Naive thymus-derived CD8-positive, alpha-beta T cell (primary cell): ENCODE data around the gene ZIM2. TPM values are rescaled to one million over a fixed set of nuclear protein-coding genes. Genes with fewer than 3 reads are reported as not detected.

Experiments
- ATAC-seq, 2 donors: fragments of 150-1000 bp; cut with Tn5 transposase in 1 of 2; sonication (Bioruptor Pico), chemical (Tn5 transposase) in 1 of 2; 1 replicate in 1 of 2; 2 replicates in 1 of 2; pipeline ENCODE4 v1.10.0; 2021; ENCODE audit warnings: mild to moderate bottlenecking in 2 of 2, moderate library complexity in 2 of 2
- POLR2A ChIA-PET: fragments of 350-600 bp; sonication (Branson Sonifier 250); formaldehyde crosslinking; loops from one replicate; lab custom pipeline; 2021; ENCODE audit warnings: antibody characterized with exemption; lab: Charles Lee
- DNase-seq, 10 donors: peaks; one replicate each; pipeline versions ENCODE4 v3.0.0 to v3.0.0-alpha.2; 2020 to 2022
- H3K27ac Mint-ChIP-seq, 10 donors: one replicate each; pipeline ENCODE4 v1.8.0; 2020 to 2022; ENCODE audit warnings: mild to moderate bottlenecking in 10 of 10, mixed read lengths in 10 of 10, moderate library complexity in 4 of 10, inconsistent platforms in 1 of 10
- H3K27me3 Mint-ChIP-seq, 5 donors: one replicate each; pipeline ENCODE4 v1.8.0; 2021 to 2022; ENCODE audit warnings: mixed read lengths in 5 of 5
- H3K36me3 Mint-ChIP-seq, 3 donors: one replicate each; pipeline ENCODE4 v1.8.0; 2020 to 2022; ENCODE audit warnings: mixed read lengths in 3 of 3, mild to moderate bottlenecking in 2 of 3, inconsistent platforms in 1 of 3
- H3K4me1 Mint-ChIP-seq, 4 donors: one replicate each; pipeline ENCODE4 v1.8.0; 2021 to 2022; ENCODE audit warnings: mixed read lengths in 4 of 4
- H3K4me3 Mint-ChIP-seq, 10 donors: one replicate each; pipeline ENCODE4 v1.8.0; 2020 to 2022; ENCODE audit warnings: mild to moderate bottlenecking in 10 of 10, mixed read lengths in 10 of 10, moderate library complexity in 6 of 10, inconsistent platforms in 1 of 10
- H3K9me3 Mint-ChIP-seq, 9 donors: one replicate each; pipeline ENCODE4 v1.8.0; 2020 to 2022; ENCODE audit warnings: mixed read lengths in 9 of 9, mild to moderate bottlenecking in 3 of 9, inconsistent platforms in 1 of 9, moderate library complexity in 1 of 9
- polyA plus RNA-seq, 3 donors: library from polyadenylated mRNA; unstranded; fragments of 300-500 nt; fragmentation: Illumina TruSeq; gene quantifications; one replicate each; pipeline ENCODE4 v1.2.3, GENCODE V29; 2021
- total RNA-seq, 8 experiments: library from RNA in 2 of 8; stranded (reverse) in 2 of 8; gene quantifications; one replicate each; pipeline ENCODE4 v1.2.3 and lab custom pipeline; 2021 to 2026

The ZIM2 gene
- total and polyA plus RNA-seq, 5 experiments from 2014 or later = not detected

- Mint-ChIP-seq H3K27ac (peak overlapping the region in 2 of 10 donors; percentile 49 to 72), H3K9me3 (peaks cover 8 to 69% (median 58%) of the 10 kb centered on the region in 9 donors)
Measured at GRCh38 chr19:56838024-56838908, 2.3 kb downstream of the ZIM2 start.

GRCh38 chr19:56837492-56838023, 3.0 kb downstream of the ZIM2 start:
- Mint-ChIP-seq H3K27ac (peak overlapping the region in 2 of 10 donors; percentile 49 to 72), H3K27me3 (peaks cover 10 to 35% (median 27%) of the 10 kb centered on the region in 5 donors), H3K4me1 (peaks cover 0 to 5% (median 2%) of the 10 kb centered on the region in 4 donors), H3K36me3 (peaks cover 11 to 52% (median 29%) of the 10 kb centered on the region in 3 donors), H3K4me3 (peak overlapping the region in 7 of 10 donors; percentile 15 to 70 (median 39)), H3K9me3 (peaks cover 10 to 72% (median 60%) of the 10 kb centered on the region in 9 donors)
- POLR2A ChIA-PET = interaction anchor here (1.2 kb wide), 1 partner anchor 48 kb away, joined by 3 read pairs; no protein-coding TSS in a partner anchor
- DNase-seq (no peak), ATAC-seq (no peak)

More at GRCh38 chr19:56838024-56838908, 2.3 kb downstream of the ZIM2 start:
- peaks cover 11 to 45% (median 29%) of the 10 kb centered on the region in 3 donors for H3K36me3 Mint-ChIP-seq
- ATAC-seq (peak; percentile 18 to 37), DNase-seq (peak in 1 of 10 donors; percentile 3)
- peak overlapping the region in 7 of 10 donors; percentile 4 to 41 (median 38) for H3K4me3 Mint-ChIP-seq
- H3K4me1 Mint-ChIP-seq = peaks cover 0 to 5% (median 2%) of the 10 kb centered on the region in 4 donors
- POLR2A ChIA-PET = interaction anchor here (1.2 kb wide), 1 partner anchor 48 kb away, joined by 3 read pairs; no protein-coding TSS in a partner anchor
- peaks cover 10 to 35% (median 27%) of the 10 kb centered on the region in 5 donors for H3K27me3 Mint-ChIP-seq

GRCh38 chr19:56837004-56837403, 3.5 kb downstream of the ZIM2 start:
- ATAC-seq = no peak
- peaks cover 15 to 77% (median 62%) of the 10 kb centered on the region in 9 donors for H3K9me3 Mint-ChIP-seq
- POLR2A ChIA-PET = no interaction called here
- H3K4me3 Mint-ChIP-seq = peak overlapping the region in 1 of 10 donors; percentile 3
- peaks cover 11 to 56% (median 29%) of the 10 kb centered on the region in 3 donors for H3K36me3 Mint-ChIP-seq
- no peak overlapping the region for H3K27ac Mint-ChIP-seq
- DNase-seq = no peak
- peaks cover 10 to 38% (median 27%) of the 10 kb centered on the region in 5 donors for H3K27me3 Mint-ChIP-seq
- peaks cover 0 to 5% (median 2%) of the 10 kb centered on the region in 4 donors for H3K4me1 Mint-ChIP-seq

DNA sequence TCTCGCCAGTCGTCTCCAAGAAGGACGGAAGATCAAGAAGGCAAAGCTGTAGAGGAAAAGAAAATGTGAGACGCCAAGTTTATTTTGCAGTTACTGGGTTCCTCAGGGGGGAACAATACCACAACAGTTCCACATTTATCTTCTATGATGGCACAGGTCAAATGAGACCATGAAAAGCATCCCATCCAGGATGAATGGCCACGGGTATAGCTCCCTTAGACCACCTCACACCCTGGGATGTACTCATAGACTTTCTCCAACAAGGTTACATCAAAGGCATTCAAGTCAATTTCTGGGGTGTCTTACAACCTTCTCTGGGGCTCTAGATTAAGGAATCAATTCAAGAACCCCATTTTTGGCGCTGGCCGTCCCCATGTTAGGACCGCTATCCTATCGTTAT, 4.5 kb downstream of the ZIM2 start:
- Mint-ChIP-seq H3K4me1 (peaks cover 0 to 5% (median 2%) of the 10 kb centered on the region in 4 donors), H3K27me3 (peaks cover 8 to 33% (median 27%) of the 10 kb centered on the region in 5 donors), H3K36me3 (peaks cover 11 to 52% (median 26%) of the 10 kb centered on the region in 3 donors), H3K27ac (peak overlapping the region in 1 of 10 donors; percentile 25), H3K9me3 (peaks cover 17 to 72% (median 57%) of the 10 kb centered on the region in 9 donors), H3K4me3 (no peak overlapping the region)
- POLR2A ChIA-PET = no interaction called here
- no peak for ATAC-seq
- no peak for DNase-seq

DNA sequence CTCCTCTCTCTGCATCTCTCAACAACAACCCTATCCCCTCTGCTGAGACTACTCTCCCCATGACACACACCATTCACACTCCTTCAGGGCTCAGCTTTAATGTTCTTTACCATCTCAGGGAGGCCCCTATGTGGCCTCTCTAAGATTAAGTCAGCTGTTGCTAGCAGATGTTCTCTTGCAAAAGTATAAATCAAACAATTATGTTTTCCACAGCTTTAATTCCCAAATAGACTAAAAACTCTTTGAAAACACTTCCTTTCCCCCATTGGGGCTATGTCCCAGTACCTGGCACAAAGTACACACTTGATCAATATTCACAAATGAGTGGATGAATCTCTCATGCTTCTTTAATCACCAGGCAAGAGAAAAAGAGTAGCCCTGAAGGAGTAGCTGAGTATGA, 5.1 kb downstream of the ZIM2 start:
- POLR2A ChIA-PET = no interaction called here
- Mint-ChIP-seq H3K4me1 (peaks cover 0 to 5% (median 1%) of the 10 kb centered on the region in 4 donors), H3K27me3 (peaks cover 5 to 30% (median 27%) of the 10 kb centered on the region in 5 donors), H3K36me3 (peaks cover 11 to 47% (median 24%) of the 10 kb centered on the region in 3 donors), H3K4me3 (no peak overlapping the region), H3K9me3 (peaks cover 16 to 72% (median 54%) of the 10 kb centered on the region in 9 donors), H3K27ac (no peak overlapping the region)
- DNase-seq = no peak
- ATAC-seq = no peak

DNA sequence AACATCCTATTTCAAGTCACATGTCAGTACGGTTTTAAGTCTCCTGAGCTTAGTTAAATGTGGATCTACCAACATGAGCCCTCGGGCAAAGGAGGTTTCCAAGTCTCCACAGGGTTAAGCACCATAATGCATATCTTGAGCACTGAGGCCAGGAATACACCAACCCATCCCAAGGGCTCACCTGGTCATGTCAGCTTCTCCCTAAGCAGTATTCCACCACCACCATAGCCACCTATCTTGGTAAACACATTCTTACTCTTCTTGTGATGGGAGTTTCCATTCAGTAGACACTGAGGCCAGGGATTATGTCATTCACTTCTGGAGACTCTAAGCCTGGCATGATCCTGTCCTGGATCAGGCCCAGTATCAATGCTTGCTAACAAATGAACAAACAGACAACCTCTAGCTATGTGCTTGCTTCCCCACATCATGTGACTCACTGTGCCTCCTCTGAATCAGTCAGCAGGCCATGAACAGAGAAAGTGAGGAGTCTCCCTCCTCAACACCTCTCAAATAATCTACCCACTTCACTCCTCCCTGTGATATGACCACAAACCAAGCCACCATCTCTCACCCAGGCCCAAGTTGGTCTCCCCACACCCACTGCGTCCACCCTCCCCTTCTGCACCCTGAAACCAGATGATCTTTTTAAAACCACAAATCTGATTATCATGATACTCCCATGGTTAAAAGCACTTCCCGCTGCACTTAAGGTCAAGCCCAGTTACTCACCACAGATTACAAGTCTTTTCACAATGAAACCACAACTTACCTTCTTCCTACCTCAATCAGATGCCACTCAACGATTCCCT, 5.8 kb downstream of the ZIM2 start:
- DNase-seq = no peak
- peaks cover 5 to 30% (median 27%) of the 10 kb centered on the region in 5 donors for H3K27me3 Mint-ChIP-seq
- no peak for ATAC-seq
- peaks cover 16 to 78% (median 54%) of the 10 kb centered on the region in 9 donors for H3K9me3 Mint-ChIP-seq
- no peak overlapping the region for H3K4me3 Mint-ChIP-seq
- no peak overlapping the region for H3K27ac Mint-ChIP-seq
- H3K36me3 Mint-ChIP-seq = peaks cover 11 to 47% (median 24%) of the 10 kb centered on the region in 3 donors
- POLR2A ChIA-PET = no interaction called here
- H3K4me1 Mint-ChIP-seq = peaks cover 0 to 5% (median 1%) of the 10 kb centered on the region in 4 donors

GRCh38 chr19:56832352-56832928, 8.1 kb downstream of the ZIM2 start:
- H3K9me3 Mint-ChIP-seq = peaks cover 17 to 74% (median 48%) of the 10 kb centered on the region in 9 donors
- no peaks in the 10 kb centered on the region for H3K4me1 Mint-ChIP-seq
- no peak for DNase-seq
- peaks cover 4 to 54% (median 11%) of the 10 kb centered on the region in 3 donors for H3K36me3 Mint-ChIP-seq
- no peak for ATAC-seq
- peak overlapping the region in 1 of 10 donors; percentile 3 for H3K27ac Mint-ChIP-seq
- H3K4me3 Mint-ChIP-seq = no peak overlapping the region
- POLR2A ChIA-PET = no interaction called here
- peaks cover 2 to 22% (median 18%) of the 10 kb centered on the region in 5 donors for H3K27me3 Mint-ChIP-seq

DNA sequence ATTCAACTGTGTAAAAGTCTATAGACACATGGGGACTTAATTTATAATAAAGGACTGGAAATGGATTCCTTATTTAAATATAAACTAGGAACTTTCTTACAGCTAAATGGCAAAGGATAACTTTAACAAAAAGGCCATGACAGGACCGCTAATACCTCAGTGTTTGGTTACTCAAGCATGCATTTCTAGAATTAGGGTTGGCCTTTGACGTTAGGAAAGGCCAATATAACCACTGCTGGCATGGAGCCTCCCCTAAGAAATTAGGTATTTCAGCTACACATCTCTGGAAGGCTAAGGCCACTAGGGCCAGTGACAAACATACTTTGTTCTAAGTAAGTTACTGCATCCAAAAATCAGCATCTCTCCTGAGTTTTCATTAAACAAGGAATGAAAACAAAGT, 9.3 kb downstream of the ZIM2 start:
- H3K27me3 Mint-ChIP-seq = peaks cover 0 to 18% (median 11%) of the 10 kb centered on the region in 5 donors
- no peak for ATAC-seq
- POLR2A ChIA-PET = no interaction called here
- H3K4me3 Mint-ChIP-seq = no peak overlapping the region
- H3K4me1 Mint-ChIP-seq = no peaks in the 10 kb centered on the region
- H3K27ac Mint-ChIP-seq = no peak overlapping the region
- H3K36me3 Mint-ChIP-seq = peaks cover 0 to 48% (median 5%) of the 10 kb centered on the region in 3 donors
- DNase-seq = no peak
- peaks cover 17 to 72% (median 42%) of the 10 kb centered on the region in 9 donors for H3K9me3 Mint-ChIP-seq

DNA sequence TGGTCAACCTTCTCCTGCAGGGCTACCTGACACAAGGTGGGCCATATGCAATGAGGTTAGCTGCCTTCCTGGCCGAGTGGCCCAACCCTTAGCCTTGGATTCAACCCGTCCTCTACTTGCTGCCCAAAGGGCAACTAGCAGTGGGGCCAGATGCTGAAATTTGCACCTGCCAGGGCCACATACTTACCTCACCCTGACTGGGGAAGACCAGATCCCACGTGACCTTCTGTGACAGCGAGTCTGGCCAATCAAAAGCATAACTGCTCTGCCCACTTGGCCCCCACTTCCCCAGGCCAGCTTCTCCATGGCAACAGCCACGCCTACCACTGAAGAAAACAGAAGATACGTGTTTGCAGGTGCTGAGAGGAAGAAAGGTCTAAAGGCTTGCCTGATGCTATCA, 10.9 kb downstream of the ZIM2 start:
- Mint-ChIP-seq H3K9me3 (peaks cover 8 to 66% (median 28%) of the 10 kb centered on the region in 9 donors), H3K4me3 (no peak overlapping the region), H3K36me3 (peaks cover 0 to 31% (median 0%) of the 10 kb centered on the region in 3 donors), H3K27me3 (peaks cover 0 to 6% (median 0%) of the 10 kb centered on the region in 5 donors), H3K4me1 (no peaks in the 10 kb centered on the region), H3K27ac (no peak overlapping the region)
- DNase-seq (no peak), ATAC-seq (no peak)
- POLR2A ChIA-PET = no interaction called here

GRCh38 chr19:56827708-56828107, 12.8 kb downstream of the ZIM2 start:
- POLR2A ChIA-PET = no interaction called here
- no peaks in the 10 kb centered on the region for H3K4me1 Mint-ChIP-seq
- H3K27ac Mint-ChIP-seq = no peak overlapping the region
- DNase-seq = no peak
- no peak overlapping the region for H3K4me3 Mint-ChIP-seq
- peaks cover 0 to 7% (median 0%) of the 10 kb centered on the region in 5 donors for H3K27me3 Mint-ChIP-seq
- ATAC-seq = no peak
- peaks cover 0 to 23% (median 0%) of the 10 kb centered on the region in 3 donors for H3K36me3 Mint-ChIP-seq
- peaks cover 12 to 65% (median 21%) of the 10 kb centered on the region in 9 donors for H3K9me3 Mint-ChIP-seq

GRCh38 chr19:56823956-56824355, 16.6 kb downstream of the ZIM2 start:
- Mint-ChIP-seq H3K36me3 (peaks cover 0 to 41% (median 3%) of the 10 kb centered on the region in 3 donors), H3K9me3 (peaks cover 10 to 84% (median 37%) of the 10 kb centered on the region in 9 donors), H3K4me3 (no peak overlapping the region), H3K27ac (no peak overlapping the region), H3K27me3 (peaks cover 0 to 6% (median 0%) of the 10 kb centered on the region in 5 donors), H3K4me1 (no peaks in the 10 kb centered on the region)
- POLR2A ChIA-PET = no interaction called here
- no peak for ATAC-seq
- DNase-seq = no peak
